HEK293T (cell line): Measurements from ENCODE around the gene CXCL14.

Experiments
- ARNT ChIP-seq: fragments of 450-650 bp; IDR thresholded peaks from 2 replicates; pipeline ENCODE4 v1.6.1; 2017; ENCODE audit warnings: mild to moderate bottlenecking
- BHLHE40 ChIP-seq: fragments of 450-650 bp; IDR thresholded peaks from 2 replicates; pipeline ENCODE4 v1.6.1; 2016; ENCODE audit warnings: mild to moderate bottlenecking, moderate library complexity, borderline replicate concordance
- CTBP1 ChIP-seq: fragments of 450-650 bp; IDR thresholded peaks from 2 replicates; pipeline ENCODE4 v1.6.1; 2016; ENCODE audit warnings: borderline replicate concordance
- ELF4 ChIP-seq: fragments of 450-650 bp; IDR thresholded peaks from 2 replicates; pipeline ENCODE4 v1.6.1; 2017; ENCODE audit warnings: antibody characterized with exemption
- FOXA1 ChIP-seq: fragments of 450-650 bp; IDR thresholded peaks from 2 replicates; pipeline ENCODE4 v1.6.1; 2016; ENCODE audit warnings: mild to moderate bottlenecking
- FOXK2 ChIP-seq: fragments of 450-650 bp; IDR thresholded peaks from 2 replicates; pipeline ENCODE4 v1.6.1; 2016; ENCODE audit warnings: mild to moderate bottlenecking
- FOXM1 ChIP-seq: fragments of 450-650 bp; IDR thresholded peaks from 2 replicates; pipeline ENCODE4 v1.6.1; 2017; ENCODE audit warnings: mild to moderate bottlenecking, borderline replicate concordance
- L3MBTL2 ChIP-seq: fragments of 450-650 bp; conservative IDR thresholded peaks from 2 replicates; pipeline ENCODE4 v1.6.1; 2016; ENCODE audit warnings: mild to moderate bottlenecking
- LEF1 ChIP-seq: fragments of 450-650 bp; IDR thresholded peaks from 2 replicates; pipeline ENCODE4 v1.6.1; 2017; ENCODE audit warnings: mild to moderate bottlenecking, borderline replicate concordance
- PKNOX1 ChIP-seq: fragments of 450-650 bp; IDR thresholded peaks from 2 replicates; pipeline ENCODE4 v1.6.1; 2016
- SP1 ChIP-seq: fragments of 450-650 bp; IDR thresholded peaks from 2 replicates; pipeline ENCODE4 v1.6.1; 2017
- SUZ12 ChIP-seq: fragments of 450-650 bp; IDR thresholded peaks from 2 replicates; pipeline ENCODE4 v1.6.1; 2016; ENCODE audit warnings: mild to moderate bottlenecking
- TARDBP ChIP-seq: fragments of 450-650 bp; IDR thresholded peaks from 2 replicates; pipeline ENCODE4 v1.6.1; 2016

- TF ChIP-seq SP1 = no peak
- no peak for TF ChIP-seq SUZ12
- no peak for TF ChIP-seq TARDBP
- no peak for TF ChIP-seq L3MBTL2
- TF ChIP-seq FOXM1 = no peak
- no peak for TF ChIP-seq FOXA1
- no peak for TF ChIP-seq LEF1
- TF ChIP-seq FOXK2 = no peak
- TF ChIP-seq PKNOX1 = no peak
- no peak for TF ChIP-seq BHLHE40
- peak; percentile 52; the same call in 1 of the 2 replicates for TF ChIP-seq ELF4
- no peak for TF ChIP-seq ARNT
- TF ChIP-seq CTBP1 = no peak
These were observed 17.9 kb downstream of the CXCL14 start for GRCh38 chr5:135560858-135561257.
